ENCODE results near the gene ABCC6.

GRCh38 chr16:16121185-16121727, 102.0 kb downstream of the ABCC6 start:
- no peak for TF ChIP-seq POLR2A (IDR thresholded peaks at IDR 0.05)
- no peak for TF ChIP-seq CTCF (IDR thresholded peaks at IDR 0.05)
